Activated naive CD4-positive, alpha-beta T cell treated with anti-CD3 and anti-CD28 coated beads for 36 hours (primary cell): ENCODE measurements around the gene MIA2. TPM values are rescaled to one million over a fixed set of nuclear protein-coding genes. Genes with fewer than 3 reads are reported as not detected.

Experiments used
- CTCF ChIA-PET: fragments of 350-600 bp; sonication (Branson Sonifier 250); formaldehyde crosslinking; loops from one replicate; lab custom pipeline; 2021; ENCODE audit warnings: antibody characterized with exemption; lab: Charles Lee
- DNase-seq: peaks from one replicate; pipeline ENCODE4 v3.0.0-alpha.2; 2020
- H3K27ac Mint-ChIP-seq: one replicate; pipeline ENCODE4 v1.8.0; 2021; ENCODE audit warnings: mild to moderate bottlenecking, mixed read lengths
- H3K27me3 Mint-ChIP-seq: one replicate; pipeline ENCODE4 v1.8.0; 2021; ENCODE audit warnings: low read depth, mixed read lengths
- H3K36me3 Mint-ChIP-seq: one replicate; pipeline ENCODE4 v1.8.0; 2021; ENCODE audit warnings: low read depth, mixed read lengths
- H3K4me1 Mint-ChIP-seq: one replicate; pipeline ENCODE4 v1.8.0; 2021; ENCODE audit warnings: low read depth, mixed read lengths
- H3K4me3 Mint-ChIP-seq: one replicate; pipeline ENCODE4 v1.8.0; 2021; ENCODE audit warnings: mild to moderate bottlenecking, moderate library complexity, mixed read lengths
- H3K9me3 Mint-ChIP-seq: one replicate; pipeline ENCODE4 v1.8.0; 2021; ENCODE audit warnings: mixed read lengths
- intact Hi-C: fragments of 100-400 bp; cut with micrococcal nuclease; formaldehyde crosslinking; loops from one replicate; pipeline ENCODE4 v1.15.1; 2023
- total RNA-seq, 2 experiments: library from RNA; stranded (reverse); gene quantifications; one replicate each; pipeline ENCODE4 v1.2.3, GENCODE V29; 2021

The MIA2 gene
- total RNA-seq, 2 experiments from 2014 or later, result 19.9 to 20.9 TPM

- H3K27me3 Mint-ChIP-seq, result no peaks in the 10 kb centered on the region
- H3K9me3 Mint-ChIP-seq, result peaks cover 13% of the 10 kb centered on the region
- H3K4me1 Mint-ChIP-seq, result peaks cover 28% of the 10 kb centered on the region
- no peak overlapping the region for H3K27ac Mint-ChIP-seq
- H3K4me3 Mint-ChIP-seq, result no peak overlapping the region
- no peak for DNase-seq
- no peaks in the 10 kb centered on the region for H3K36me3 Mint-ChIP-seq
- intact Hi-C loops, result loop anchor here (5.0 kb wide), 2 partner anchors 182 to 1668 kb away; partner anchors contain the start of genes FOXA1 and TTC6
- CTCF ChIA-PET, result interaction anchor here (0.5 to 1.3 kb wide), 4 partner anchors 33 to 1473 kb away, joined by 3 to 4 read pairs (median 3); no protein-coding TSS in a partner anchor
These were observed 31.3 kb downstream of the MIA2 start for GRCh38 chr14:39265033-39265432.

DNA sequence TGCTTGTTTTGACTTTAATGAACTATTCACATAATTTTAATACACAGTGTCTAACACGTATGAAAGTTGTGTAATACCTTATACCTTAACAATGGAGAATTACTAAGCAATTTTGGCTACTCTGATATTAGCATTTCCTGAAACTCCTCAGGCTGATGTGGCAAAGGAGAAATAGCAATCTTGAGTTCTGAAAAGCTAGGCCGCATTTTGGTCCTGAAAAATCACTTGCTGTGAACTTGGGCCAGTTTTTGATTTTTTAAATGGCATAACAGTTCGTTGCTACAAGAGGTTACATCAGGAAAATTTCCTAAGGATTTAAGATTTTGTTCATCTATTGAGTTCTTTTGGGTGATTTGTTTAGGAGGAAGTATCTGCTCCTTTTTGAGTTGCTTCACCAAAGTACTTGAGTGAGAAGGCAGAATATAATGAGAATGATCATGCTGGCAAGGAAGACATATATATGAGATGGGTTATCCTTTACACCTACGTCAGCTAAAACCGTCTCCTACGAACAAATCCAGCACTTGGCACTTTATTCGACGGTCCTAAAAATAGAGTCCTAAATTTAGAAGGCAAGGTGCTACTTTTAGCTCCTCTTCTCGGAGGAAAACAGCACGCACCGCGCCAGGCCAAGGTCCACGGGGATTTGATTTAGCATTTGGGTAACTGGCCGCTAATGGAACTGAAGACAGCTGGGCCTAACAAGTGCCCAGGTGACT is 32.2 kb downstream of the MIA2 start:
- CTCF ChIA-PET, result interaction anchor here (0.6 to 1.3 kb wide), 4 partner anchors 17 to 1474 kb away, joined by 3 to 4 read pairs (median 3); no protein-coding TSS in a partner anchor

DNA sequence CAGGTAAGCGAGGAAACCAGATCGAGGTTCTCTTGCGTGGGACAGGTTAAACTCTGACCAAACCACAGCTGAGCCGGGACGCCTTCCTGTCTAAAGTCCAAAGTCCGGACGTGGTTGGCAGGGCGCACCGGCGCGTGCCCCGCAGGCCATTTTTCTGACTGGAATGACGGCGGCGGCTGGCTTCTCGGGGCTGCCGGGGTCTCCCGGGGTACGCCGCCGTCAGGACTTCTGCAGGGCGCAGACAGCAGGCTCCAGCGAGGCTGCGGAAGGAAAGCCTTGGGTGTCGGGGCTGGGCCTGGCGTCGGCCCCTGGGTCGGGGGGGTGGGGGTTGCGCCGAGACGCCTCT is 32.8 kb downstream of the MIA2 start:
- DNase-seq, result peak; percentile 48
- intact Hi-C loops, result loop anchor here (2.0 to 5.0 kb wide), 3 partner anchors 164 to 1669 kb away; partner anchors contain the start of genes FOXA1, SEC23A and TTC6

More for the DNA sequence above, 32.2 kb downstream of the MIA2 start:
- intact Hi-C loops, result loop anchor here (2.0 to 5.0 kb wide), 3 partner anchors 163 to 1669 kb away; partner anchors contain the start of genes FOXA1, SEC23A and TTC6
- DNase-seq, result no peak
- Mint-ChIP-seq H3K27ac (peak overlapping the region; percentile 93), H3K4me1 (peaks cover 37% of the 10 kb centered on the region), H3K4me3 (peak overlapping the region; percentile 72), H3K36me3 (no peaks in the 10 kb centered on the region), H3K27me3 (no peaks in the 10 kb centered on the region), H3K9me3 (peaks cover 10% of the 10 kb centered on the region)

DNA sequence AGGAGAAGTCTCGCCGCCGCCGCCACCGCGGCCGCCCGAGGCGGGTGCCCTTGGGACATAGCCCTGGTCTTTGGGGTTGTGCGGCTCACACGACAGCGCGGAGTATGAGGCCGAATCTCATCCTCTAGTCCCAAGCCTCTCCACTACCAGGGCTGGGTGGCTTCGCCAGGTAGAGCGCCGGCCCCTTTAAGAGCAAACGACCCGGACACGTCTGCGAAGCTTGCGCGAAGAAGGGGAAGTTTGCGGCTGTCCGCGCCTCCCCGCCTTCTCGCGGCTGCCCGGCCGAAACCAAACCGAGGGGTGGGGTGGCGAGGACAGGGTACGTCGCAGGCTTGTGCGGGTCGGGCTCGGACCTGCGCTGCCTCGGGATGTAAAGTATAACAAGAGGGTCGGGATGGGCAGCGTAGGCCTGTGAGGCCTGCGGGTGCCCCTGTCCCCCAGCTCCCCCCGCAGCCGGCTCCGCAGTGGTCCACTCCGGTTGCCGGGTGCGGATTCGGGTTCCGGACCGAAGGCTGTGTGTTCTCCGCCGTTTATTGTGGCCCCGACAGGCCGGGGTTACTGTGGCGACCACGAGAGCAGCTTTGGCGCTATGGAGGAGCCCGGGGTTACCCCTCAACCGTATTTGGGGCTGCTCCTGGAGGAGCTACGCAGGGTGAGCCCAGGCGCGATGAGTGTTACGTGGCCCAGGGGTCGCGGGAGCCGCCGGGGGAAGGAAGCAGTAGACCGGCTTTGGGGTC is 33.3 kb downstream of the MIA2 start:
- H3K27ac Mint-ChIP-seq, result peak overlapping the region; percentile 93
- DNase-seq, result peak; percentile 68
- intact Hi-C loops, result loop anchor here (1.0 to 5.0 kb wide), 6 partner anchors 92 to 1670 kb away; partner anchors contain the start of genes FBXO33, FOXA1, PNN and SEC23A
- H3K27me3 Mint-ChIP-seq, result no peaks in the 10 kb centered on the region
- peak overlapping the region; percentile 72 for H3K4me3 Mint-ChIP-seq
- peaks cover 11% of the 10 kb centered on the region for H3K9me3 Mint-ChIP-seq
- H3K36me3 Mint-ChIP-seq, result peaks cover 4% of the 10 kb centered on the region
- CTCF ChIA-PET, result interaction anchor here (0.8 to 1.5 kb wide), 3 partner anchors 97 to 160 kb away, joined by 3 to 7 read pairs (median 4); partner anchors contain the start of gene TRAPPC6B
- peaks cover 48% of the 10 kb centered on the region for H3K4me1 Mint-ChIP-seq

More for the DNA sequence above, 32.8 kb downstream of the MIA2 start:
- peaks cover 10% of the 10 kb centered on the region for H3K9me3 Mint-ChIP-seq
- H3K36me3 Mint-ChIP-seq, result no peaks in the 10 kb centered on the region
- H3K4me1 Mint-ChIP-seq, result peaks cover 43% of the 10 kb centered on the region
- CTCF ChIA-PET, result interaction anchor here (0.7 to 1.5 kb wide), 3 partner anchors 17 to 160 kb away, joined by 3 to 4 read pairs (median 3); partner anchors contain the start of gene TRAPPC6B
- H3K27ac Mint-ChIP-seq, result peak overlapping the region; percentile 93
- H3K27me3 Mint-ChIP-seq, result no peaks in the 10 kb centered on the region
- H3K4me3 Mint-ChIP-seq, result peak overlapping the region; percentile 72

- Mint-ChIP-seq H3K4me3 (peak overlapping the region; percentile 72), H3K9me3 (peaks cover 8% of the 10 kb centered on the region), H3K4me1 (peaks cover 49% of the 10 kb centered on the region), H3K27ac (peak overlapping the region; percentile 93), H3K27me3 (no peaks in the 10 kb centered on the region), H3K36me3 (peaks cover 4% of the 10 kb centered on the region)
- peak; percentile 28 for DNase-seq
- CTCF ChIA-PET, result interaction anchor here (0.8 to 1.5 kb wide), 2 partner anchors 97 to 159 kb away, joined by 4 to 7 read pairs; partner anchors contain the start of gene TRAPPC6B
- intact Hi-C loops, result loop anchor here (1.0 to 5.0 kb wide), 6 partner anchors 92 to 1670 kb away; partner anchors contain the start of genes FBXO33, FOXA1, PNN and SEC23A
These were observed 33.9 kb downstream of the MIA2 start for GRCh38 chr14:39267608-39268005.

DNA sequence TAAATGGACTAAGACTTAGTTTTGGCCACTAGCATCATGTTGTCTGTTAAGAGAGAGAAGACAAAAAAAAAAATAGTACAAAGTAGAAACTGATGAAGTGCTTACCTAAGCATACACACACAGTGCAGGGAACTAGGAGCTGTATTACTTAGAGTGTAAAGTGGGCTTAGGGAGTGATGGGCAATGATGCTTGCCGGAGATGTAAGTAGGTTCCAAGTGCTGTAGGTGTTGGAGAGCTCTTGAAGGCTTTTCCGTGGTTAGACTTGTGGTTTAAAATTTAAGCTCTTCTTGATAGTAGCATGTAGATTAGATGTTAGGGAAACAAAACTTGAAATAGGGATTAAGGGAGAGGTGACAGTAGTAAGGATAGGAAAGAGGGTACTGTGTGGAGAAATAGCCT is 34.7 kb downstream of the MIA2 start:
- Mint-ChIP-seq H3K27ac (peak overlapping the region; percentile 93), H3K4me3 (peak overlapping the region; percentile 72), H3K4me1 (peaks cover 57% of the 10 kb centered on the region), H3K27me3 (no peaks in the 10 kb centered on the region), H3K9me3 (peaks cover 4% of the 10 kb centered on the region), H3K36me3 (peaks cover 10% of the 10 kb centered on the region)
- DNase-seq, result peak; percentile 14
- intact Hi-C loops, result loop anchor here (5.0 kb wide), 2 partner anchors 179 to 1671 kb away; partner anchors contain the start of genes FOXA1 and TTC6
- CTCF ChIA-PET, result interaction anchor here (0.5 to 1.1 kb wide), 3 partner anchors 36 to 155 kb away, joined by 3 to 5 read pairs (median 3); partner anchors contain the start of gene PNN

DNA sequence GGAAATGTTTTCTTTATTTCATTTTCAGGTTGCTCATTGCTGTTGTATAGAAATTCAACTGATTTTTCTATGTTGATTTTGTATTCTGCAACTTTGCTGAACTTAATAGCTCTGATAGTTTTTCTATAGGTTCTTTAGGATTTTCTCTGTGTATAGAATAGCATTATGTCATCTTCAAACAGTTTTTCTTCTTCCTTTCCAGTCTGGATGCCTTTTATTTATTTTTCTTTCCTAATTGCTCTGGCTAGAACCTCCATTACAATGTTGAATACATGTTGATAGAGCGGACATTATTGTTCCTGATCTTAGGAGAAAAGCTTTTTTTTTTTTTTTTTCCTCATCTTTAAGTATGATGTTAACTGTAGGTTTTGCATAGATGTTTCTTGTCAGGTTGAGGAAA is 39.2 kb downstream of the MIA2 start:
- Mint-ChIP-seq H3K27ac (no peak overlapping the region), H3K4me1 (peaks cover 70% of the 10 kb centered on the region), H3K9me3 (peaks cover 7% of the 10 kb centered on the region), H3K27me3 (no peaks in the 10 kb centered on the region), H3K4me3 (no peak overlapping the region), H3K36me3 (peaks cover 13% of the 10 kb centered on the region)
- DNase-seq, result no peak
- intact Hi-C loops, result no loop called here
- CTCF ChIA-PET, result interaction anchor here (0.6 kb wide), 1 partner anchor 240 kb away, joined by 3 read pairs; no protein-coding TSS in a partner anchor

GRCh38 chr14:39275395-39275794 is 41.7 kb downstream of the MIA2 start:
- Mint-ChIP-seq H3K27ac (no peak overlapping the region), H3K4me1 (peaks cover 67% of the 10 kb centered on the region), H3K9me3 (peaks cover 7% of the 10 kb centered on the region), H3K36me3 (peaks cover 30% of the 10 kb centered on the region), H3K4me3 (no peak overlapping the region), H3K27me3 (no peaks in the 10 kb centered on the region)
- intact Hi-C loops, result loop anchor here (5.0 kb wide), 1 partner anchor 77 kb away; no protein-coding TSS in a partner anchor
- DNase-seq, result no peak
- CTCF ChIA-PET, result interaction anchor here (0.6 kb wide), 1 partner anchor 109 kb away, joined by 3 read pairs; no protein-coding TSS in a partner anchor

DNA sequence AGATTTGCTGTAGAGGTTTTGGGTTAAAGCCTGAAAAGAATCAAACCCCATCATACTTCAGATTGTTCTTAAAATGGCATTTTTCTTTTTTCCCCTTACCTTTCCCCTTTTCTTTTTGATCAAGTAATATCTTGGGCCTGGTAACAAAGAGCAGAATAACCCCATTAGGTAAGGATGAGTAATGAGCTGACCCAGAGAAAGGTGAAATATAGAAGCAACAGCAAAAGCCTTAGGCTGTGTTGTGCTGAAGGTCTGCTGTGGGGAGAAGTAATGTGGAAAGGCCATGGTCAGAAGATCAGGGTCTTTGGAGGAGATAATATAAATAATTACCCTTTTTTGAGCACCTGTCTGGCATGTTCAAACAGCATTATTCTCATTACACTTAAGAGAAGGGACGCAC is 42.3 kb downstream of the MIA2 start:
- Mint-ChIP-seq H3K36me3 (peaks cover 30% of the 10 kb centered on the region), H3K27ac (peak overlapping the region; percentile 2), H3K27me3 (no peaks in the 10 kb centered on the region), H3K9me3 (peaks cover 7% of the 10 kb centered on the region), H3K4me1 (peaks cover 60% of the 10 kb centered on the region), H3K4me3 (no peak overlapping the region)
- intact Hi-C loops, result loop anchor here (5.0 kb wide), 1 partner anchor 76 kb away; no protein-coding TSS in a partner anchor
- CTCF ChIA-PET, result no interaction called here
- DNase-seq, result no peak

DNA sequence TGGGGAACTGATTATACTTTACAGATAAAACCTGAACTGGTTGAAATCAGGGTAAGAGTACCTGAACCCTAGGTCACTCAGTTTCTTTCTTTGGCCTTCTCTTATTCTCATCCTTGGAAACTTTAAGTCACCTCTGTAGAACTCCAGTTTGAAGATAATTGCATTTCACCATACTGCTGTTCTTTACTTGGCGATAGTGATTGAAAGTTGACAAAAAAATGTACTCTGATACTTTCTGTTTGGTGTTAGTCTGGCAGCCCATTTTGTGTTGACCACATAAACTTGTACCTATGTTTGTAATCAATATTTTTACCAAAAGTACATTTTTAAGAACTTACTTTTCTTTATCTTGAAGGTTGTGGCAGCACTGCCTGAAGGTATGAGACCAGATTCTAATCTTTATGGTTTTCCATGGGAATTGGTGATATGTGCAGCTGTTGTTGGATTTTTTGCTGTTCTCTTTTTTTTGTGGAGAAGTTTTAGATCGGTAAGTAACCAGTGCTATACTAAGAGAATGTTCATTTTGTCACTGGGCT is 42.9 kb downstream of the MIA2 start:
- Mint-ChIP-seq H3K4me3 (no peak overlapping the region), H3K9me3 (peaks cover 5% of the 10 kb centered on the region), H3K27me3 (no peaks in the 10 kb centered on the region), H3K4me1 (peaks cover 54% of the 10 kb centered on the region), H3K27ac (no peak overlapping the region), H3K36me3 (peaks cover 33% of the 10 kb centered on the region)
- intact Hi-C loops, result loop anchor here (5.0 kb wide), 1 partner anchor 76 kb away; no protein-coding TSS in a partner anchor
- no peak for DNase-seq
- CTCF ChIA-PET, result interaction anchor here (0.6 to 1.0 kb wide), 2 partner anchors 44 to 128 kb away, joined by 3 read pairs; no protein-coding TSS in a partner anchor

DNA sequence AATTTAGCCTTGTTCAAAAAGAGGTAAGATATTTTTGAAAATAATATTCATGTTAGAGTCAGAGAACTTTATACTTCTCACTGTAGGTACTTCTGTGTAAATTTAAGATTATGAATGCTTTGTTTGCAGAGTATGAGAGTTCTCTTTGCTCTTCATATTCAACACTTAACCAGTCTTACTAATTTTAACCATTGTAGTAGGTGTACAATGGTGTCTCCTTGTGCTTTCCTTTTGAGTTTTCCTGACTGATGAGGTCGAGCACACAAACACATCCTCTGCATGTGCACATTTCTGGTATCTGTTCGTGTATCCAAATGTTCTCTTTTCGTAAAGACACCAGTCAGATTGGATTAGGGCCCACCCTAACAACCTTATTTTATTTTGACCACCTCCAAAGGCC is 45.8 kb downstream of the MIA2 start:
- intact Hi-C loops, result loop anchor here (5.0 kb wide), 1 partner anchor 73 kb away; no protein-coding TSS in a partner anchor

More for the DNA sequence above, 45.8 kb downstream of the MIA2 start:
- peaks cover 39% of the 10 kb centered on the region for H3K4me1 Mint-ChIP-seq
- no peaks in the 10 kb centered on the region for H3K27me3 Mint-ChIP-seq
- peak overlapping the region; percentile 39 for H3K27ac Mint-ChIP-seq
- H3K36me3 Mint-ChIP-seq, result peaks cover 29% of the 10 kb centered on the region
- no peak overlapping the region for H3K4me3 Mint-ChIP-seq
- H3K9me3 Mint-ChIP-seq, result no peaks in the 10 kb centered on the region
- CTCF ChIA-PET, result interaction anchor here (0.6 to 0.8 kb wide), 2 partner anchors 119 to 741 kb away, joined by 3 read pairs; no protein-coding TSS in a partner anchor
- no peak for DNase-seq
